ENCODE data around the gene MEF2A.

The MEF2A gene

DNA sequence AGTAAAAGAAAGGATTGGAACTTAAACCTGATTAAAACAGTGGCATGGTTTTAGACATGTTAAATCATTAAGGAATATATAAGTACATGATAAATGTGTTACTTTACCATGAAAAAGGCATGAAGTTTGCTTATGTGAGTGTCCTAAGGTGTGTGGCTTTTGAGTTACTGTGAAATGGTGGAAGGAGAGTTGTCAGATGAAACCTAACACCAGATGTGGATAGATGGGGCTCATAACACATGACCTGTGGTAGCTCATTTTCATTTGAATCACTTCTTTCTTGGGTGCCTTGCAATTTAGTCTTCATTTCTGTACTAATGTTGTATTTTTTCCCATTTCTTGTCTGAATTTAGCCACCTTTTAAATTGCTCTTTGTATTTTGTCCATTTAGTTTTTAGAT lies 13.0 kb downstream of the MEF2A start:
- Histone ChIP-seq H3K27me3 (replicated peaks; ENCODE audit: control insufficient read depth, insufficient read depth, low read length, poor library complexity, severe bottlenecking) (no peaks in the 10 kb centered on the region), H3K36me3 (ENCODE audit: control insufficient read depth, insufficient read depth, low read length) (no peaks in the 10 kb centered on the region), H3K4me1 (ENCODE audit: control insufficient read depth, insufficient read depth, low read length, poor library complexity, severe bottlenecking) (no peaks in the 10 kb centered on the region), H3K9me3 (ENCODE audit: control insufficient read depth, low read length) (no peaks in the 10 kb centered on the region), H3K4me3 (ENCODE audit: insufficient read depth, low read depth, low read length, poor library complexity, severe bottlenecking) (no peak overlapping the region), H3K27ac (ENCODE audit: insufficient read depth, low read length, poor library complexity, severe bottlenecking) (no peak overlapping the region)
- DNase-seq, result no peak

DNA sequence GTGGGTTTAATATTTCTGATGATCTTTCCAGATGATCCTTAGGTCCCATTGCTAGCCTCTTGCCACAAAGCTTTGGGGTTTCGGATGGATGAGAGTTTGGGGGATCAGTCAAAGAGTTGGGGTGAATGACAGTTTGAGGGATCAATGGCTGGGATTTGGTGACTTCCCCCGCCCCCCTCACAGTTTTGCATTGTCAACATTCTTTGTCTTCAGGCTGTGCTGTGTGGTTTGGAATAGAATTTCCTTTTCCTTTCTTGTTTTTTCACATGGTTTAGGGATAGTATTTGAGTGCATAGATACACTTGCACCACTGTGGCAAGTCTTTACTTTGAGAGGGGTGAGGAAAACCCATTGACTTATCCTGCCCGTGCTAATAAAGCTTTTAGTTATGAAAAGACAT lies 14.3 kb downstream of the MEF2A start:
- H3K27ac ChIP-seq (ENCODE audit: insufficient read depth, low read length, poor library complexity, severe bottlenecking), result no peak overlapping the region
- no peak for DNase-seq
- H3K36me3 ChIP-seq (ENCODE audit: control insufficient read depth, insufficient read depth, low read length), result no peaks in the 10 kb centered on the region
- no peaks in the 10 kb centered on the region for H3K9me3 ChIP-seq (ENCODE audit: control insufficient read depth, low read length)
- H3K4me1 ChIP-seq (ENCODE audit: control insufficient read depth, insufficient read depth, low read length, poor library complexity, severe bottlenecking), result no peaks in the 10 kb centered on the region
- H3K27me3 ChIP-seq (replicated peaks; ENCODE audit: control insufficient read depth, insufficient read depth, low read length, poor library complexity, severe bottlenecking), result no peaks in the 10 kb centered on the region
- H3K4me3 ChIP-seq (ENCODE audit: insufficient read depth, low read depth, low read length, poor library complexity, severe bottlenecking), result no peak overlapping the region

DNA sequence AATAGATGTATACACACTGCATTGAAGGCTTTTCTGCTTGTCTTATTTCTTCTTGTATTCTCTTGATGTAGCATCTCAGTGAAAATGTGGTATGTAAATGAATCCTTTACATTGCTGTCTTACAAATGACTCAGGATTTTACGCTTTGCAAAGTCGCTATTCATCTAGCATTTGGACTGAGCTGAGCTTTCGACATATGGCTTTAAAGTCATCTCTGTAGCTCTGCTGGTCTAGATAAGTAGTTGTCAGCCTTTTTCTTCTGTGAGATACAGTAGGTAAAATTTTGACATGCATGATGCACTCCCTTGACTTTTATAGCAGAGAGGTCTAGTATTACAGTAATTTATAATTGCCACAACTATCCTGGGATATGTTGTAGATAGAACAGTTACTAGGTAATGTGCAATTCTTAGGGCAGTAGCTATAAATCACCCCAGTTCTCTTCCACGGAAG lies 16.8 kb downstream of the MEF2A start:
- Histone ChIP-seq H3K27me3 (replicated peaks; ENCODE audit: control insufficient read depth, insufficient read depth, low read length, poor library complexity, severe bottlenecking) (no peaks in the 10 kb centered on the region), H3K36me3 (ENCODE audit: control insufficient read depth, insufficient read depth, low read length) (no peaks in the 10 kb centered on the region), H3K4me1 (ENCODE audit: control insufficient read depth, insufficient read depth, low read length, poor library complexity, severe bottlenecking) (no peaks in the 10 kb centered on the region), H3K4me3 (ENCODE audit: insufficient read depth, low read depth, low read length, poor library complexity, severe bottlenecking) (no peak overlapping the region), H3K9me3 (ENCODE audit: control insufficient read depth, low read length) (peaks cover 4% of the 10 kb centered on the region), H3K27ac (ENCODE audit: insufficient read depth, low read length, poor library complexity, severe bottlenecking) (no peak overlapping the region)
- no peak for DNase-seq

DNA sequence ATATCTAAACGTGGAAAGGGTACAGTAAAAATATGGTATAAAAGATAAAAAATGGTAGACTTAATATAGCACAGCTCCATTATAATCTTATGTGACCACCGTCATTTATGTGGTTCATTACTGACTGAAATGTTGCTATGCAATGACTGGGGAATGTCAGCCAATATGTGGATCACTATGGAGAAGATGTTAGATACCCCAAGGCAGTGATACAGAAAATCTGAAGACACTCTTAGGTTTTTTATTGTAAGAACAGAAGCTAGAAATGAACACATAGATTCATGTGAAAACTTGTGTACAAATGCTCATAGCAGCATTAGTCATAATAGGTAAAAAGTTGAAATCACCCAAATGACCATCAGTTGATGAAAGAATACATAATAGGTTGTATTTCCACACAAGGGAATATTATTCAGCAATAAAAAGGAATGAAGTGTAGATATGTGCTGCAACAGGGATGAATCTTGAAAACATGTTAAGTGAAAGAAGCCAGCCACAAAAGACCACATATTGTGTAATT lies 18.4 kb downstream of the MEF2A start:
- Histone ChIP-seq H3K9me3 (ENCODE audit: control insufficient read depth, low read length) (peaks cover 4% of the 10 kb centered on the region), H3K27ac (ENCODE audit: insufficient read depth, low read length, poor library complexity, severe bottlenecking) (no peak overlapping the region), H3K4me3 (ENCODE audit: insufficient read depth, low read depth, low read length, poor library complexity, severe bottlenecking) (no peak overlapping the region), H3K4me1 (ENCODE audit: control insufficient read depth, insufficient read depth, low read length, poor library complexity, severe bottlenecking) (no peaks in the 10 kb centered on the region), H3K36me3 (ENCODE audit: control insufficient read depth, insufficient read depth, low read length) (no peaks in the 10 kb centered on the region), H3K27me3 (replicated peaks; ENCODE audit: control insufficient read depth, insufficient read depth, low read length, poor library complexity, severe bottlenecking) (no peaks in the 10 kb centered on the region)
- DNase-seq, result no peak

DNA sequence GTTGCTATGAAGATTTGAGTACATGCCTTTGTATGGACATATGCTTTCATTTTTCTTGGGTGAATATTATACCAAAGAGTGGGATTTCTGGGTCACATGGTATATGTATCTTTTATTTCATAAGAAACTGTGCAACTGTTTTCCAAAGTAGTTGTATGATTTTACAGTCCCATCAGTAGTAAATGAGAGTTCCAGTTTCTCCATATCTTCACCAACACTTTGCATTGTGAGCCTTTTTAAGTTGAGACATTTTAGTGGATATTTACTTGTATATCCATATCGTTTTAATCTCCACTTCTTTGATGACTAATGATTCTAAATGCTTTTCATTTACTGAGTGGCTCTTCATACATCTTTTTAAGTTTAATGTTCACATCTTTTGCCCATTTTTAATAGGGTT lies 20.3 kb downstream of the MEF2A start:
- no peaks in the 10 kb centered on the region for H3K27me3 ChIP-seq (replicated peaks; ENCODE audit: control insufficient read depth, insufficient read depth, low read length, poor library complexity, severe bottlenecking)
- peaks cover 4% of the 10 kb centered on the region for H3K9me3 ChIP-seq (ENCODE audit: control insufficient read depth, low read length)
- no peak overlapping the region for H3K27ac ChIP-seq (ENCODE audit: insufficient read depth, low read length, poor library complexity, severe bottlenecking)
- no peaks in the 10 kb centered on the region for H3K4me1 ChIP-seq (ENCODE audit: control insufficient read depth, insufficient read depth, low read length, poor library complexity, severe bottlenecking)
- no peak overlapping the region for H3K4me3 ChIP-seq (ENCODE audit: insufficient read depth, low read depth, low read length, poor library complexity, severe bottlenecking)
- H3K36me3 ChIP-seq (ENCODE audit: control insufficient read depth, insufficient read depth, low read length), result no peaks in the 10 kb centered on the region
- no peak for DNase-seq

DNA sequence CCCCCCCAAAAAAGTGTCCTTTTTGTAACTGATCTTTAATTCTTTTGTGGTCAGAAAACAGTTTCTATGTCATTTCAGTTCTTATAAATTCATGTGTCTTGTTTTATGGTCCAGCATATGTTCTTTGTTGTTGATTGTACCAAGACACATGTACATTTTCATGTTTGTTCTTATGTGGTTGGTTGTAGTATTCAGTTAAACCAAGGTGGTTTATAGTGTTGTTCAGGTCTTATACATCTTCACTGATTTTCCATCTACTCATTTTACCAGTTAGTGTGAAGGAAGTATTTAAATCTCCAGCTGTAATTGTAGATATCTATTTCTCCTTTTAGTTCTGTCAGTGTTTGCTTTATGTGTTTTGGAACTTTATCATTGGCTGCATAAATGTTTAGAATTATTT lies 24.0 kb downstream of the MEF2A start:
- Histone ChIP-seq H3K9me3 (ENCODE audit: control insufficient read depth, low read length) (peaks cover 7% of the 10 kb centered on the region), H3K27me3 (replicated peaks; ENCODE audit: control insufficient read depth, insufficient read depth, low read length, poor library complexity, severe bottlenecking) (no peaks in the 10 kb centered on the region), H3K27ac (ENCODE audit: insufficient read depth, low read length, poor library complexity, severe bottlenecking) (no peak overlapping the region), H3K4me3 (ENCODE audit: insufficient read depth, low read depth, low read length, poor library complexity, severe bottlenecking) (no peak overlapping the region), H3K36me3 (ENCODE audit: control insufficient read depth, insufficient read depth, low read length) (no peaks in the 10 kb centered on the region), H3K4me1 (ENCODE audit: control insufficient read depth, insufficient read depth, low read length, poor library complexity, severe bottlenecking) (no peaks in the 10 kb centered on the region)
- no peak for DNase-seq

DNA sequence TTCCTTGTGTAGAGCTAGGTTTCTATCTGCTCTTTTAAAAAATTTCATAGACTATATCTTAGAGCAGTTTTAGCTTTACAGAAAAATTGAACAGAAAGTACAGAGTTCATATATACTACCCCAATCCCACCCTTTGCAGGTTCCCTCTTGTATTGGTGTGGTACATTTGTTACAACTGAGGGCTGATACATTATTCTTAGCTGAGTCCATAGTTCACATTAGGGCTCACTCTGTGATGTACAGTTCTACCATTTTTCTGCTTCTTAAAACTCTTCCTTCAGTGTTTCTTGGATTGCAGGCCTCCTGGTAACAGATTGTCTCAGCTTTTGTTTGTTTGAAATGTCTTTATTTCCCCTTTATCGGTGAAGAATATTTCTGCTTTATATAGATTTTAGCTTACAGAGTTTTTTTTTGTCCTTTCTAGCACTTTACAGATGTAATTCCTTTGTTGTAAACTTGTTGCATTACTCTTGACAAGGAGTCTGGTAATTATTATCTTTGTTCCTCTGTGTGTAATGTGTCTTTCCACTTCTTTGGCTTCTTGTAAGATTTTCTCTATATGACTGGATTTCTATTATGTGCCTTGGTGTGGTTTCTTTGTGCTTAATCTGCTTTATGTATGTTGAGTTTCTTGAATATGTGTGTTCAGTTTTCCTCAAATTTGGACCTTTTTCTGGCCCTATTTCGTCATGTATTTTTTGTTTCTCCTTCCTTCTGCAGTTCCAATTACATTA lies 25.3 kb downstream of the MEF2A start:
- H3K4me1 ChIP-seq (ENCODE audit: control insufficient read depth, insufficient read depth, low read length, poor library complexity, severe bottlenecking), result no peaks in the 10 kb centered on the region
- no peak overlapping the region for H3K4me3 ChIP-seq (ENCODE audit: insufficient read depth, low read depth, low read length, poor library complexity, severe bottlenecking)
- peaks cover 5% of the 10 kb centered on the region for H3K9me3 ChIP-seq (ENCODE audit: control insufficient read depth, low read length)
- H3K36me3 ChIP-seq (ENCODE audit: control insufficient read depth, insufficient read depth, low read length), result no peaks in the 10 kb centered on the region
- H3K27ac ChIP-seq (ENCODE audit: insufficient read depth, low read length, poor library complexity, severe bottlenecking), result no peak overlapping the region
- no peaks in the 10 kb centered on the region for H3K27me3 ChIP-seq (replicated peaks; ENCODE audit: control insufficient read depth, insufficient read depth, low read length, poor library complexity, severe bottlenecking)
- no peak for DNase-seq

DNA sequence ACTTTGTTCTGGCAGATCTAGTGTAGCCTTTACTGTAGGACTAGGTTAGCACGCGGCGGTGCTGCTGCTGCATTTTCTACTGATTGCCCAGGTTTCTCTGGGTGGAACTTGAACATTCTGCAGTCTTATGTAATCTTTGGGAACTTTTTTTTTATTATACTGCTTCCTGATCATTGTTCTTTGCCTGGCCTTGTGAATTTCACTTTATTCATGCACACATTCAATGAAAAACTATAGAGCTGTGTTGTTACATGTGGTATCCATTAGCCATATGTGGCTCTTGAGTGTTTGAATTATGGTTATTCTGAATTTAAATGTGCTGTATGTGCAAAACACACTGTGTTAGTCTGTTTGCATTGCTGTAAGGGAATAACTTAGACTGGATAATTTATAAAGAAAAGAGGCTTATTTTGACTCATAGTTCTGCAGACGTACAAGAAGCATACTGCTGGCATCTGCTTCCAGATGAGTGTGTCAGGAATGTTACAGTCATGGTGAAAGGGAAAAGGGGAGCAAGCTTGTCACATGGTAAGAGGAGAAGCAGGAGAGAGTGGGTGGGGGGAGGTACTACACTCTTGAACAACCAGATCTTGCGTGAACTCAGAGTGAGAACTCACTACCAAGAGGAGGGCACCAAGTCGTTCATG lies 26.5 kb downstream of the MEF2A start:
- H3K9me3 ChIP-seq (ENCODE audit: control insufficient read depth, low read length), result peaks cover 3% of the 10 kb centered on the region
- no peak overlapping the region for H3K27ac ChIP-seq (ENCODE audit: insufficient read depth, low read length, poor library complexity, severe bottlenecking)
- no peak for DNase-seq
- H3K4me3 ChIP-seq (ENCODE audit: insufficient read depth, low read depth, low read length, poor library complexity, severe bottlenecking), result no peak overlapping the region
- H3K27me3 ChIP-seq (replicated peaks; ENCODE audit: control insufficient read depth, insufficient read depth, low read length, poor library complexity, severe bottlenecking), result no peaks in the 10 kb centered on the region
- no peaks in the 10 kb centered on the region for H3K36me3 ChIP-seq (ENCODE audit: control insufficient read depth, insufficient read depth, low read length)
- H3K4me1 ChIP-seq (ENCODE audit: control insufficient read depth, insufficient read depth, low read length, poor library complexity, severe bottlenecking), result no peaks in the 10 kb centered on the region

DNA sequence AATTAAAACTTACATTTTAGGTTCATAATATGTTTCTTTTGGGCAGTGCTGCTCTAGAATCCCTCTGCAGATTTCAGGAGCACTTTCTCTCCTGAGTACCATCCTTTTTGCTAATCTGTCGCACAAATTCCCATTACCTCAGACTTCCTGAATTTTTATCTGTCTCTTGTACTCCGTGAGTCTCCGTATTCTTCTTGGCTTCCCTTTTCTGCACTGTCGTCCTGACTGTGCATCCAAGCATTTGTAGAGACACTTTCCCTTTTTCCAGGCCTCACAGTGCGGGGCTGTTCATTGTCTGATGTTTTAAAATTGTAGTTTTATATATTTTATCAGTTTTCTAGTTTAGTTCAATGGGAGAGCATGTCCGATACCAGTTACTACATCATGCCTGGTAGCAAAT lies 27.3 kb downstream of the MEF2A start:
- Histone ChIP-seq H3K4me3 (ENCODE audit: insufficient read depth, low read depth, low read length, poor library complexity, severe bottlenecking) (no peak overlapping the region), H3K4me1 (ENCODE audit: control insufficient read depth, insufficient read depth, low read length, poor library complexity, severe bottlenecking) (no peaks in the 10 kb centered on the region), H3K36me3 (ENCODE audit: control insufficient read depth, insufficient read depth, low read length) (no peaks in the 10 kb centered on the region), H3K9me3 (ENCODE audit: control insufficient read depth, low read length) (peaks cover 3% of the 10 kb centered on the region), H3K27me3 (replicated peaks; ENCODE audit: control insufficient read depth, insufficient read depth, low read length, poor library complexity, severe bottlenecking) (no peaks in the 10 kb centered on the region), H3K27ac (ENCODE audit: insufficient read depth, low read length, poor library complexity, severe bottlenecking) (no peak overlapping the region)
- no peak for DNase-seq

DNA sequence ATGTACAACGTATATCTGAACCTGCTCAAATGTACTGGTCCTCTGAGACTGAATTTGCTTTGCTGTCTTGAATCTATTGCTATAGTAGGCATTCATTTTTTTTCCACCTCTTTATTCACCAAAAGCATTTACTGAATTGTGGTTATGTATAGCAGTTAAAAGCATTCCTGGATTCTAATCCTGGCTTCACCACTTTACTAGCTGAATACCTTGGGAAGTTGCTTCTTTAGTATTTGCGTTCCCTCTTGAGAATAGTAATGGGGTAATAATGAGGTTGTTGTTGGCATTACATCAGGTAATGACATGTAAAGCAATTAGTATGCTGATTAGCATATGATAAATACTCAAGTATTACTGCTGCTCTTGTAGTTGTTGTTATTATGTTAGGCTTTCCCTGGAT lies 29.1 kb downstream of the MEF2A start:
- H3K27me3 ChIP-seq (replicated peaks; ENCODE audit: control insufficient read depth, insufficient read depth, low read length, poor library complexity, severe bottlenecking), result no peaks in the 10 kb centered on the region
- peaks cover 3% of the 10 kb centered on the region for H3K9me3 ChIP-seq (ENCODE audit: control insufficient read depth, low read length)
- no peak overlapping the region for H3K4me3 ChIP-seq (ENCODE audit: insufficient read depth, low read depth, low read length, poor library complexity, severe bottlenecking)
- no peak overlapping the region for H3K27ac ChIP-seq (ENCODE audit: insufficient read depth, low read length, poor library complexity, severe bottlenecking)
- no peaks in the 10 kb centered on the region for H3K4me1 ChIP-seq (ENCODE audit: control insufficient read depth, insufficient read depth, low read length, poor library complexity, severe bottlenecking)
- H3K36me3 ChIP-seq (ENCODE audit: control insufficient read depth, insufficient read depth, low read length), result no peaks in the 10 kb centered on the region
- DNase-seq, result no peak

Data from effector memory CD4-positive, alpha-beta T cell (primary cell).